Measurements from ENCODE around the gene OSBP.

The OSBP gene

GRCh38 chr11:59556115-59556916 lies 59.3 kb downstream of the OSBP start:
- no peak for TF ChIP-seq CTCF (conservative IDR thresholded peaks at IDR 0.05; ENCODE audit: low read length)
- peak; percentile 90 for DNase-seq (ENCODE audit: low read depth)

GRCh38 chr11:59555601-59556114 lies 59.9 kb downstream of the OSBP start:
- H3K4me3 ChIP-seq (ENCODE audit: low read length), result peak overlapping the region; percentile 60
- DNase-seq (ENCODE audit: low read depth), result no peak
- no peak for TF ChIP-seq CTCF (conservative IDR thresholded peaks at IDR 0.05; ENCODE audit: low read length)

More at GRCh38 chr11:59556115-59556916, 59.3 kb downstream of the OSBP start:
- peak overlapping the region; percentile 60 for H3K4me3 ChIP-seq (ENCODE audit: low read length)

GRCh38 chr11:59553323-59553722 lies 62.3 kb downstream of the OSBP start:
- TF ChIP-seq CTCF (conservative IDR thresholded peaks at IDR 0.05; ENCODE audit: low read length), result no peak
- H3K4me3 ChIP-seq (ENCODE audit: low read length), result no peak overlapping the region
- no peak for DNase-seq (ENCODE audit: low read depth)

- H3K4me3 ChIP-seq (ENCODE audit: low read length), result no peak overlapping the region
- no peak for DNase-seq (ENCODE audit: low read depth)
- no peak for TF ChIP-seq CTCF (conservative IDR thresholded peaks at IDR 0.05; ENCODE audit: low read length)
Measured at GRCh38 chr11:59552844-59553243, 62.7 kb downstream of the OSBP start.

- peak; percentile 87 for DNase-seq (ENCODE audit: low read depth)
- H3K4me3 ChIP-seq (ENCODE audit: low read length), result peak overlapping the region; percentile 78
- no peak for TF ChIP-seq CTCF (conservative IDR thresholded peaks at IDR 0.05; ENCODE audit: low read length)
Measured at GRCh38 chr11:59551659-59552521, 63.7 kb downstream of the OSBP start.

GRCh38 chr11:59550842-59551658 lies 64.5 kb downstream of the OSBP start:
- TF ChIP-seq CTCF (conservative IDR thresholded peaks at IDR 0.05; ENCODE audit: low read length), result no peak
- DNase-seq (ENCODE audit: low read depth), result peak; percentile 91
- peak overlapping the region; percentile 78 for H3K4me3 ChIP-seq (ENCODE audit: low read length)

Measured in AG10803 (cell line).